BE2C (cell line): Measurements from ENCODE around the gene SLC11A1.

Source experiments
- DNase-seq: peaks from one replicate; pipeline ENCODE4 v3.0.0-alpha.2; 2020
- H3K27me3 ChIP-seq: fragments of 250-450 bp; sonication (Bioruptor Pico); 2 replicates; pipeline ENCODE4 v1.5.1; 2020; ENCODE audit warnings: mild to moderate bottlenecking
- H3K36me3 ChIP-seq: fragments of 250-450 bp; sonication (Bioruptor Pico); 2 replicates; pipeline ENCODE4 v1.5.1; 2020; ENCODE audit warnings: mild to moderate bottlenecking
- H3K4me1 ChIP-seq: fragments of 250-450 bp; sonication (Bioruptor Pico); 2 replicates; pipeline ENCODE4 v1.5.1; 2020
- H3K4me3 ChIP-seq: 2 replicates; pipeline ENCODE4 v1.5.1; 2011; ENCODE audit warnings: low read depth, low read length
- H3K9me3 ChIP-seq: fragments of 250-450 bp; sonication (Bioruptor Pico); 2 replicates; pipeline ENCODE4 v1.5.1; 2020
- TF ChIP-seq, protein P1 (sequence below): IDR thresholded peaks from 2 replicates; pipeline ENCODE4 v1.5.1; 2012; ENCODE audit warnings: mild to moderate bottlenecking, low read depth, low read length

SLC11A1 gene

DNA sequence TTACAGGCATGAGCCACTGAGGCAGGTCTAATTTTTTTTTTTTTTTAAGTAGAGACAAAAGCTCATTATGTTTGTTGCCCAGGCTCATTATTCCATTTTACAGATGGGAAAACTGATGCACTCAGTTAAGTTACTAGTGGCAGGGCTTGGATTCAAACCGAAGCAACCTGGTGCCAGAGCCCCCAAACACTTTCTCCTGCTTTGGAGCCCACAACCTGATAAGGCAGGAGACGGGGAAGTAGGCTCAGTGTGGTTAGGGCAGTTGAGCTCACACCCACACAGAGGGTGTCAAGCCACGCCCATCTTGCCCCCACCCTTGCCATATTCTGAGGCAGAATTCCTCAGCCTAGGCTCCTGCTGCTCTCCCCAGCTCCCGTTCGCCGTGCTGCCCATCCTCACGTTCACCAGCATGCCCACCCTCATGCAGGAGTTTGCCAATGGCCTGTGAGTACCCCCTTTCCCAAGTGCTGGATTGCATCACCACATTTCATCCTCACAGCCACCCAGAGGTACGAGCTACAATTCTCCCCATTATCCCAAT is 11.7 kb downstream of the SLC11A1 start:
- H3K9me3 ChIP-seq, result no peaks in the 10 kb centered on the region
- DNase-seq, result no peak
- H3K4me1 ChIP-seq, result peaks cover 15% of the 10 kb centered on the region
- peaks cover 24% of the 10 kb centered on the region for H3K27me3 ChIP-seq
- TF ChIP-seq, protein P1, sequence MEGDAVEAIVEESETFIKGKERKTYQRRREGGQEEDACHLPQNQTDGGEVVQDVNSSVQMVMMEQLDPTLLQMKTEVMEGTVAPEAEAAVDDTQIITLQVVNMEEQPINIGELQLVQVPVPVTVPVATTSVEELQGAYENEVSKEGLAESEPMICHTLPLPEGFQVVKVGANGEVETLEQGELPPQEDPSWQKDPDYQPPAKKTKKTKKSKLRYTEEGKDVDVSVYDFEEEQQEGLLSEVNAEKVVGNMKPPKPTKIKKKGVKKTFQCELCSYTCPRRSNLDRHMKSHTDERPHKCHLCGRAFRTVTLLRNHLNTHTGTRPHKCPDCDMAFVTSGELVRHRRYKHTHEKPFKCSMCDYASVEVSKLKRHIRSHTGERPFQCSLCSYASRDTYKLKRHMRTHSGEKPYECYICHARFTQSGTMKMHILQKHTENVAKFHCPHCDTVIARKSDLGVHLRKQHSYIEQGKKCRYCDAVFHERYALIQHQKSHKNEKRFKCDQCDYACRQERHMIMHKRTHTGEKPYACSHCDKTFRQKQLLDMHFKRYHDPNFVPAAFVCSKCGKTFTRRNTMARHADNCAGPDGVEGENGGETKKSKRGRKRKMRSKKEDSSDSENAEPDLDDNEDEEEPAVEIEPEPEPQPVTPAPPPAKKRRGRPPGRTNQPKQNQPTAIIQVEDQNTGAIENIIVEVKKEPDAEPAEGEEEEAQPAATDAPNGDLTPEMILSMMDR, result no peak
- H3K4me3 ChIP-seq, result no peak overlapping the region
- no peaks in the 10 kb centered on the region for H3K36me3 ChIP-seq

DNA sequence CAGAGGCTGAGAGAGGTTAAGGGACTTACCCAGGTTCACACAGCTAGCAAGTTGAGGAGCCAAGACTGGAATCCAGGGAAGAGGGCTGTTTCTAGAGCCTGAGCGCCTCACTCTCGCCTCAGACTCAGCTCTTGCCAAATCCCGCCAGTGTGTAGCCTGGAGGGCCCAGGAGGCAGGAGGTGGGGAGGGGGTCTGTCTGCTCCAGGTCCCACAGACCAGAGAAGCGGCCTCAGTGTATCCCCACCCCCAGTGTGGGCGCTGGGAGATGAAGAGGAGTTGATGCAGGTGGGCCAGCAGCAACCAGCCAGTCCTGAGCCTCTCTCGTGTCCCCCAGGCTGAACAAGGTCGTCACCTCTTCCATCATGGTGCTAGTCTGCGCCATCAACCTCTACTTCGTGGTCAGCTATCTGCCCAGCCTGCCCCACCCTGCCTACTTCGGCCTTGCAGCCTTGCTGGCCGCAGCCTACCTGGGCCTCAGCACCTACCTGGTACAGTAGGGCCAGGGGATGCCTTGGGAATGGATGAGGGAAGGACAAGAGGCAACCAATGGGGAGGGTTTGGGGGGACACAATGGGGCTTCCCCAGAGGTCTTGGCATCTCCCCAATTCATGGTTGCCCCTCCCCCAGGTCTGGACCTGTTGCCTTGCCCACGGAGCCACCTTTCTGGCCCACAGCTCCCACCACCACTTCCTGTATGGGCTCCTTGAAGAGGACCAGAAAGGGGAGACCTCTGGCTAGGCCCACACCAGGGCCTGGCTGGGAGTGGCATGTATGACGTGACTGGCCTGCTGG is 12.4 kb downstream of the SLC11A1 start:
- peaks cover 28% of the 10 kb centered on the region for H3K27me3 ChIP-seq
- no peak overlapping the region for H3K4me3 ChIP-seq
- no peaks in the 10 kb centered on the region for H3K9me3 ChIP-seq
- H3K36me3 ChIP-seq, result no peaks in the 10 kb centered on the region
- H3K4me1 ChIP-seq, result peaks cover 15% of the 10 kb centered on the region
- TF ChIP-seq, protein P1, result no peak
- no peak for DNase-seq

DNA sequence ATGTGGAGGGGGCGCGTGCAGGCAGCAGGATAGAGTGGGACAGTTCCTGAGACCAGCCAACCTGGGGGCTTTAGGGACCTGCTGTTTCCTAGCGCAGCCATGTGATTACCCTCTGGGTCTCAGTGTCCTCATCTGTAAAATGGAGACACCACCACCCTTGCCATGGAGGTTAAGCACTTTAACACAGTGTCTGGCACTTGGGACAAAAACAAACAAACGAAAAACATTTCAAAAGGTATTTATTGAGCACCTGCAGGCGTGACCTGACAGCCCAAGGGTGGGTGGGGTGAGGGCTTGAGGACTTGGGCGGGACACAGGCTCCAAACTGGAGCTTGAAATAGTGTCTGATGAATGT is 13.0 kb downstream of the SLC11A1 start:
- TF ChIP-seq, protein P1, result no peak
- DNase-seq, result no peak
- H3K4me1 ChIP-seq, result peaks cover 15% of the 10 kb centered on the region
- no peak overlapping the region for H3K4me3 ChIP-seq
- H3K27me3 ChIP-seq, result peaks cover 28% of the 10 kb centered on the region
- no peaks in the 10 kb centered on the region for H3K36me3 ChIP-seq
- H3K9me3 ChIP-seq, result no peaks in the 10 kb centered on the region

DNA sequence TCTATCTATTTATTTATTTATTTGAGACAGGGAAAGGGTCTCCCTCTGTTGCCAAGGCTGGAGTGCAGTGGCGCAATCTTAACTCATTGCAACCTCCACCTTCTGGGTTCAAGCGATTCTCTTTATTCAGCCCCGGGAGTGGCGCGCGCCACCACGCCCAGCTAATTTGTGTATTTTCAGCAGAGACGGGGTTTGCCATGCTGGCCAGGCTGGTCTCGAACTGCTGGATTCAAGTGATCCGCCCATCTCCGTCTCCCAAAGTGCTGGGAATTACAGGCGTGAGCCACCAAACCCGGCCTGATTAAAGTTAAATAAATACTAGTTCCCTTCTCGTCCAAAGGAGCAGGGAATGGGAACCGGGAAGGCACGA is 13.4 kb downstream of the SLC11A1 start:
- peaks cover 28% of the 10 kb centered on the region for H3K27me3 ChIP-seq
- H3K4me1 ChIP-seq, result peaks cover 15% of the 10 kb centered on the region
- DNase-seq, result no peak
- peak overlapping the region; percentile 92 for H3K4me3 ChIP-seq
- TF ChIP-seq, protein P1, result no peak
- H3K36me3 ChIP-seq, result no peaks in the 10 kb centered on the region
- H3K9me3 ChIP-seq, result no peaks in the 10 kb centered on the region

DNA sequence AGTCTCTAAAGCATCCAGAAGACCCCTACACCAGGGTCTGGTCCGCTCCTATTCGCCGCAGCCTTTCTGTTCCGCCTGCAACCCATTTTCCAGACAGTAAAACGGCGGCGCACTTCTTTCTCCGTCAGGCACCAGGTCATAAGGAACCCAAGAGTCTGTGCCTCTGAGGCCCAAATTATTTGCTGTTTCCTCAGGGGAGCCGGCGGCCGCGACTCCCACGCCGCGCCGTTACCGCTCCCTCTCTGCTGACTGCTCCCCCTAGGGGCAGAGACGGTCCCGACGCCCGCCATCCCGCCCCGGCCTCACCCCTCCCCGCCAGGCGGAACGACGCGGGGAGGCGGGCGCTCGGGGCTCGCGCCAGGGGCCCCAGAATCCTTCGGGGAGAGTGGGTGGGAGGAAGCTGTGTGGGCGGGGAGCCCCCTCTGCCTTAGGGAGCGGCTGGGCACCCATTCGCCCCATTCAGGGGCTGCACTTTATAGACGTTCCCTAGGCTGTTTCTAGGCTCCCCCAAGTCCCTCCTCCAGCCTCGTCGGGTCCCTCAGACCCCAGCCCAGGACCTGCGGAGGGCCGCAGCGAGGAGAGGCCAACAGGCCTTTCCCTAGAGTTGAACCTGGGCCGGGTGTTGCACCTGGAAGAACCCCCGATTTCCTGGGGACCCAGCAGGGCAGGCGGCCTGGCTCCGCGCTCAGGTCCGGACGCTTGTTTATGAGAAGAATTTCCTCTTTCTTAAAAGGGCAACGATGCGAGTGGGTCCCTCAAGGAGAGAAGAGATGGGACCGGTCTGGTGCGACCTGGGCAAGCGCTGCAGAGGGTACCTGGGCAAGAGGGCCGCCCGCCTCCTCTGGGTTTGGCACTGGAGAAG is 14.0 kb downstream of the SLC11A1 start:
- DNase-seq, result peak; percentile 92
- TF ChIP-seq, protein P1, result peak; percentile 71
- Histone ChIP-seq H3K4me1 (peaks cover 15% of the 10 kb centered on the region), H3K4me3 (peak overlapping the region; percentile 92), H3K36me3 (no peaks in the 10 kb centered on the region), H3K9me3 (no peaks in the 10 kb centered on the region), H3K27me3 (peaks cover 28% of the 10 kb centered on the region)
